HG03060 (cell line): Measurements from ENCODE around the gene RAB31.

Experiments
- ATAC-seq: cut with Tn5 transposase; IDR thresholded peaks from one replicate; pipeline ENCODE4 v1.9.1; 2021; ENCODE audit warnings: low read depth, moderate number of reproducible peaks; ENCODE audit not compliant: unreplicated experiment

RAB31 gene

DNA sequence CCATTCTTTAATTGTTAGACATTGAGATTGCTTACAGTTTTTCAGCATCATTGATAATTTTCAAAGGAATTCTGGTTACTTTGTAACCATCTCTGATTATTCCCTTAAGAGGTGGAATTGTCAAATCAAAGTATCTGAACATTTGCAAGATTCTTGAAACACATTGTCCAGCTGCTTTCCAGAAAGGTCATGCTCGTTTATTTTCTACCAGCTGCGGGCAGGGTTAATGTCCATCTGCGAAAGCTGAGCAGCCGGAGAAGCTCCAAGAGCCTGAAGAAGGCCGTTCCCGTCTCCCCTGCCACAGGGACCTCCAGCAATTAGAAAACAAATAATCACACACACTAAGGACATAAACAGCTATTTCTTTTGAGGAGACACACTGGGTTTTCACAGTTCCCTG is 101.6 kb downstream of the RAB31 start:
- no peak for ATAC-seq

DNA sequence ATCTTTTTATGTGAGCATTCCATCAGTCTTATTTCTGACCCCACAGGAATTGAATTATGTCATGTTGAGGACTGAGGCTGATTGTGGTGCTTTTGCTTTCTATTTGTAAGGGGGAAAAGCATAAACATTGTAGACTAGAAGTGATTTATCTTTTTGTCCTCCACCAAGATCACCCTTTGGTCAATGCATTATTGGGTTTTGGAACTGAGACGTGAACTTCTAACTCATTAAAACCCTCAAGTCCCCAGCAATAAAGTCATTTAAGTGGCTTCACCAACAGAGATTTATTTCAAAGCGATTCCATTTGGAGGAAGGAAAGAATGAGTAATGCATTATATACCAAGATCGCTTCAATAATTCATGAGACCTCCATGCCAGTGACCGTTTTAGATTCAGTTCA is 102.2 kb downstream of the RAB31 start:
- no peak for ATAC-seq

DNA sequence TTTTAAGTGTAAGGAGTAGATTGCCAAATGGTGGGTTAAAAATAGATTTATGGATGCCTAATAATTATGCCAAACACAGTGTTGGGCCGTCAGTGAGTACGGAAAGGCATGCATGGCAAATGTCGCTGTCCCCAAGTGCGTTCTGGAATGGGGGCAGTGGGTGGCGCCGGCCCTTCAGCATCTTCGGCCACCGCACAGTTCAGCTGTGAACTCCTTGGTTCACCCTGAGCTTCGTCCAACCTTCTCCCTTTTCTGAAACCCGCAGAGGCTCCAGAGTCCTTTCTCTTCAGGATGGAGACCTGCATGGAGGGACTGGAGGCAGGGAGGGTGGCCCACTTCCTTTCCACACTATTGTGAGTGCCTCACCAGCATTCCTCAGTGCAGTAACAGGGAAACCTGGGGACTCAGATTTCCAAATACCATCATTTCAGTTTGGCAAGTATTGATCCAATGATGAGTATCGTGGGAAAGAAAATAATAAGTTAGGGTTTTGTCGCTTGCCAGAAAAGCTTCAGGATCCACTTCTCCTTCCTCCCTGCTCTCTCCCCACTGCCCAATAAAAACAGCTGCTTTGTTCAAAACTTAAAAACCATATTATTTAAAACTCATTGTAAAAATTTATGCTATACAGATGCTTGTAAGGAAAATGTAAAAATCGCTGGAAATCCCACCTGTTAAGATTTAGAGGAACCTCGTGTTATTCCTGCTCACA is 103.0 kb downstream of the RAB31 start:
- no peak for ATAC-seq

DNA sequence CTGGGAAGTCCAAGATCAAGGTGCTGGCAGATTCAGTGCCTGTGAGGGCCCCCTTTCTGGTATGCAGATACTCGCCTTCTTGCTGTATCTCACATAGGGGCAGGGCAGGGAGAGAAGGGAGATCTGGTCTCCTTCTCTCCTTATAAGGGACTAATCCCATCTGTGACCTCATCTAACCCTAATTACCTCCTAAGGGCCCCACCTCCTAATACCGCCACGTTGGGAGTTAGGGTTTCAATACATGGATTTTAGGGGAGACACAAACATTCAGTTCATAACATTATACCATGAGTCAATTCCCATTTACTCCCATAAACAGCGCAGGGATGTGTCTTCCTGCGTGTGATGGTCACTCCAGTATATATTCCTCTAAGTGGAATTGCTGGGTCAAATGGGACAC is 103.9 kb downstream of the RAB31 start:
- ATAC-seq = no peak

DNA sequence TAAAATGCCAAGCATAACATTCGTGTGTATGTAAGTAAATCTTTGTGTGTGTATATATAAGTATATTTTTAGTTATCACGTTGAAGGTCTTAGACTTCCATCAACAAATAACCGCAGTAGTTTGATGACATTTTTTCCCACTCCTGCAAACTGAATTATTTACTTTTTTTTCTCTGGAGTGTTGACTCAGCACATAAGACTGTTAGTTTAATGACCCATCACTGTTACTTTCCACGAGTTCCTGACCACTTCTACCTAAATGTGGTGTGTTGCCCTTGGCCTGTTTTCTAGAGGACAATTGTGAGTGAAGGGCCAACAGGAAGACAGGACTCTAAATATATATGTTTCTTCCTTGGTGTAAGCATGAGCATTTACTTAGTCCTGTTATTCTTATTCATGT is 106.3 kb downstream of the RAB31 start:
- ATAC-seq = no peak

DNA sequence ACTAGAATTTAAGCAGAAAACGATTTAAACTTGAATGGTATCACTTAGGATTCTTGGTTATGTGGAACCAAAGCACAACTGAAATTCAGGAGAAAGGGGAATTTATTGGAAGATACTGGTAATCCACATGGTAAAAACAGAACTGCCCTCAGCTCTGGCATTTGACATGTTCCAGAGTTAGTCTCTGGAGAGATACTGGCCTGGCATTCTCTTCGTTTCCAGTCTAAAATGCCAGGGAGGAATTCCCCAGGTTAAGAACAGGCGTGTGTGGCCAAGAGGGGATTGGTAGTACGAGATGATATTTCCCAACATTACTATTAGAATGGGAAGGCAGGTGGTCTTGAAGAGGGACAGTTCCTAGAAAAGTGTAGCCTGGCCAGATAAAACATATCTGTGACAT is 109.2 kb downstream of the RAB31 start:
- no peak for ATAC-seq

DNA sequence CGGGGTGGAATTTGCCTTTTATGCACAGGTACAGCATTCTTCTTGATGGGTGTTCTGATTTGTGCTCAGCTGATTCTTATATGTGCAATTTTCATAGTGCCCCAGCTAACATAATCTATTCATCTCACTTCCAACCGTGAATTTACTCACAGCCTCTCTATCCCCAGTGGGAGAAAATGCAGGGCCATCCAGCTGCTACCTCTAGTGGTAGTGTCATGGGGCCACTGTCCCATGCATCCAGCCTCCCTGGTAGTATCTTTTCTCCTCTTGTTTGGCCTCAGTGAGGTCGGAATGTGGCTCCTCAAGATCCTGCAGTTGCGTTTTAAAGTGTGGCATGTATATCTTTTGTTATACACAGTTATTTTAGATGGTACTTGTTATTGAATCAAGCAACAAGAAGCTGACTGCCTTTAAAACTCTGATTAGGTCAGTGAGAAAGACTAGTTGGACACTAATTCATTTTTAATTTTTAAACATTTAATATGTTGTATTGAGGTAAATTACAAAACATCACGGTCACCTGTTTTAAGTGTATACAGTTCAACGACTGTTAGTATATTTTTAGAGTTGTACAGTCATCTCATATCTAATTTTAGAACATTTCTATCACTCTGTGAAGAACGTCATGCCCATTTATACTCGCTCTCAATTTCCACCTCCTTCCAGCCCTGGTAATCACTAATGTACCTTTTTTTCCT is 109.8 kb downstream of the RAB31 start:
- no peak for ATAC-seq

DNA sequence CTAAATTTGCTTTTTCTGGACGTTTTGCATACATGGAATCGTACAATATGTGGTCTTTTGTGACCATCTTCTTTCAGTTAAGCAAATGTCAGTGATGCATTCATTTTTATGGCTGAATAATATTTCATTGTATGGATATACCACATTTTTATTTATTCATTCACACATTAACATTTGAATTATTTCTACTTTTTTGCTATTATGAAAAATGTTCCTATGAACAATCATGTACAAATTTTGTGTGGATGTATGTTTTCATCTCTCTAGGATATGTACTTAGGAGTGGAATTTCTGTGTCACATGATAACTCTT is 110.3 kb downstream of the RAB31 start:
- no peak for ATAC-seq

DNA sequence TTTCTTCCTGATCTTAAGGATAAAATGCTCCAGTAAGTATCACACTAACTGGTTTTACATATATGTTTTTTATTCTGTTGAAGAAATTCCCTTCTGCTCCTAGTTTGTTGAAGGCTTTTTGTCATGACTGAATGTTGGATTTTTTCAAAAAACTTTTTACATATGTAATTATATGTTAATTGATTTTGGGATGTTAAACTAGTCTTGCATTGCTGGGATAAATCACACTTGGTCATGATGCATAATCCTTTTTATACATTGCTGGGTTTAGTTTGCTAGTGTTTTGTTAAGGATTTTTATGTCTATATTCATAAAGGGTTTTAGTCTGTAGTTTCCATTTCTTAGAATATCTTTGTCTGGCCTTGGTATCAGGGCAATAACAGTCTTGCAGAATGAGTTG is 112.0 kb downstream of the RAB31 start:
- ATAC-seq = no peak

DNA sequence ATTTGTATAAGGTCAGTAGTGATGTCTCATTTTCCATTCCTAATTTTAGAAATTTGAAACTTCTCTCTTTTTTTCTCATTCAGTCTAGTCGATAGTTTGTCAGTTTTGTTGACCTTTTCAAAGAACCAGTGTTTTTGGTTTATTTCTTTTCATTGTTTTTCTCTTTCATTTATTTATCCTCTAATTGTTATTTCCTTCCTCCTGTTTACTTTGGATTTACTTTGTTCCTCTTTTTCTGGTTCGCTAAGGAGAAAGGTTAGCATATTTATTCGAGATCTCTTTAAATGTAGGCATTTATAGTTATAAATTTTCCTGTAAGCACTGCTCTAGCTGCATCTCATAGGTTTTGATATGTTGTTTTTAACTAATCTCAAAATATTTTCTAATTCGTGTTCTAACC is 112.6 kb downstream of the RAB31 start:
- no peak for ATAC-seq

DNA sequence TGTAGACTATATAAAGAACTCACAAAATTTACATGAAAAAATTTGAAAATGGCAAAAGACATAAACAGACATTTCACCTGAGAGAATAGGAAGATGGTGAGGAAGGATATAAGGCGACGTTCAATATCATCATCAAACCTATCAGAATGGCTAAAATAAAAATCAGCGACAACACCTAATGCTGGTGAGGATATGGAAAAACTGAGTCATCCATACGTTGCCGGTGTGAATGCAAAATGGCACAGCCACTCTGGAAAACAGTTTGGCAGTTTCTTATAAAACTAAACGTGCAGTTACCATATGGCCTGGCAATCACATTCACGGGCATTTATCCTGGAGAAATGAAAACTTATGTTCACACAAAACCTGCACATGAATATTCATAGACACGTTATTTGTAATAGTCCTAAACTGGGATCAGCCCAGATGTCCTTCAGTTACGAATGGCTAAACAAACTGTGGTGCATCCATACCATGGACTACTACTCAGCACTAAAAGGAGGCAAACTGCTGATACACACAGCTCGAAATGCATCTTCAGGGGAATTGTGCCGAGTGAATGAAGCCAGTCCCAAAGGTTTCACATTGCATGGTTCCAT is 114.6 kb downstream of the RAB31 start:
- ATAC-seq = no peak

DNA sequence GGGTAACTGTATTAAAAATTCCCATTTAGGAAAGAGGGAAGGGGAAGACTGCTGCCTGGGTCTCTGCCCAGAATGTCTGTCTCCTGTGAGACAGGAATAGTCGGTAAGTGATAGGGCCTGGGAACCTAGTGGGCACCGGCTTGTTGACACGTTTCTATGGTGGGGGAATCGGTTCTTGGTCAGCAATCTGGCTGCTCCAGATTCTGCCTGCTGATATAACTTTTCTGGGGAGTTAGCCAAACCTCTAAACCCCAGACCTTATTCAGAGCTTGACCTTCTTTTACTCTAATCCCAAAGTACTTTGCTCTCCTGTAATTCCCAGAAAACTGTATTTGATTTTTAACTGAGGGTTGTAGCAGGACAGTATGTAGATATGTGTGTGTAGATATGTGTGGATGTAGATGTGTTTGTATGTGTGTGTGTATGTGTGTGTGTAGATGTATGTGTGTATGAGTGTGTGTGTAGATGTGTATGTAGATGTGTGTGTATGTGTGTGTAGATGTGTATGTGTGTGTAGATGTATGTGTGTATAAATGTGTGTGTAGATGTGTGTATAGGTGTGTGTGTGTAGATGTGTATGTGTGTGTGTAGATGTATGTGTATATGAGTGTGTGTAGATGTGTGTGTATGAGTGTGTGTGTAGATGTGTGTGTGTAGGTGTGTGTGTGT is 115.8 kb downstream of the RAB31 start:
- ATAC-seq = no peak

DNA sequence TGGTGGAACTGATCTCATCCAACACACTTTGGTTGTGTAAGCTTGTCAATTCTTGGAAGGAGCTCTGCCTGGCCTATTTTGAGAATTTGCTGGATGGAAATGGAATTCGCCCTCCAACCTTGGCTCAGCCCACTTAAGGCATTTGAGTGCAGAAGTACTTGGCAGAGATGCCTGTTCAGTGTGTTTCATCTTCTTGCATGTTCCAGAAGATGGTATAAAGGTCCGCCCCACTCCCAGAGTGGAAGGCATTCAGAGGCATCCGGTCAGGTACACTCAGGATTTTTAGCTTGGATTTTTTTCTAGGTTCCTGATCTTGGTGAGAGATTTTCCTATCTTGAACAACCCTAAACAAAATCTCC is 116.4 kb downstream of the RAB31 start:
- no peak for ATAC-seq

DNA sequence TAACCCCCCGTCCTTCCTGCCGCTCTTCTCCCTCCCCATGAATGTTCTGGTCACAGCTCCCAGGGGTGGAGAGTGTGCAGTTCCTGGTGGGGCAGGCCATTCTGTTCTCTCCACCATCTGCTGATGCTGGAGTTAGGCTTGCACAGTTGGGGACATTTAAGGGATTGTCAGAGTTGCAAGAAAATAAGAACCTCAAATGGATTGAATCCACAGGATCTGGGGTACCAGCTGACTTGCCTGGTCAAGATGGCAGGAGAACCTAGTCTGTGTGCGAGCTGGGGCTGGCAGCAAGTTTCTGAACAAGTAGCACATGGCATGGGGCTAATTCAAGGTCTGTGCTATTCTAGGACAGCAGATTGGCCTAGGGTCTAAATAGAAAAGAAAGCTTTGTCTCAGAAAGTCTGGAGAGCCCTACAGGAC is 116.9 kb downstream of the RAB31 start:
- ATAC-seq = no peak

DNA sequence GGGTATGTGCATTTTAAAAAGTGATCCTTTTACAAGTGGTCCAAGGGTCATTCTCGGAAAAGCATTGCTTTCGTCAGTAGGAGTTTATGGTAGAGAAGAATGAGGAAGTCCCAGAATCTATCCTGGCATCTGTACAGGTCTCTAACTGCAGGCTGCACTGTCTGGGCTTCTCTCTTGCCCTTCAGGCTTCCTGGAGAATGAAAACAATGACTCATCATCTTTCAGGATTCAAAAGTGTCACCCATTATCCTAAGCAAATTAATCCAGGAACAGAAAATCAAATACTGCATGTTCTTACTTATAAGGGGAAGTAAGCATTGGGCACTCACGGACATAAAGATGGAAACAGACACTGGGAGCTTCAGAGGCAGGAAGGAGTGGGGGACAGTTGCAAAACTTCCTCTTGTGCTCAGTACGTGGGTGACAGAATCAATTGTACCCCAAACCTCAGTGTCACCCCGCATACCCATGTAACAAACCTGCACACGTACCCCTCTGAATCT is 117.5 kb downstream of the RAB31 start:
- no peak for ATAC-seq

DNA sequence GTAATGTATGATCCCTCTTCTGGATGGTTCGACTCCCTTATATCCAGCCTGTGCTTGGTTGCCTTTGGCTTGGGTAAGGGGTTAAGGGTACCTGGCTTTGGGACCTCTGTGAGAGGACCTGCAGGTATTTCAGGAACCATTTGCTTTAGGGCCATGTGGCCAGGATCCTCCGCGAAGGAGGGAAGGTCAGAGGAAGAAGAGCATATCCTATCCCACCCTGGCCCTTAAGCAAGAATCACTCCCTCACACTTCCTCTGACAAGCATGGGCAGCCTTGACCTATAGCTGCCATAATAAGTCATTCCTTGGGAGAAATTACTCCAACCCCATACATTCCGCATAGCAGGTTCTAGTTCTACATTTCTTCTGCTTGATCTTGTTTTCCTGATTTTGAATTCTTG is 118.6 kb downstream of the RAB31 start:
- no peak for ATAC-seq

DNA sequence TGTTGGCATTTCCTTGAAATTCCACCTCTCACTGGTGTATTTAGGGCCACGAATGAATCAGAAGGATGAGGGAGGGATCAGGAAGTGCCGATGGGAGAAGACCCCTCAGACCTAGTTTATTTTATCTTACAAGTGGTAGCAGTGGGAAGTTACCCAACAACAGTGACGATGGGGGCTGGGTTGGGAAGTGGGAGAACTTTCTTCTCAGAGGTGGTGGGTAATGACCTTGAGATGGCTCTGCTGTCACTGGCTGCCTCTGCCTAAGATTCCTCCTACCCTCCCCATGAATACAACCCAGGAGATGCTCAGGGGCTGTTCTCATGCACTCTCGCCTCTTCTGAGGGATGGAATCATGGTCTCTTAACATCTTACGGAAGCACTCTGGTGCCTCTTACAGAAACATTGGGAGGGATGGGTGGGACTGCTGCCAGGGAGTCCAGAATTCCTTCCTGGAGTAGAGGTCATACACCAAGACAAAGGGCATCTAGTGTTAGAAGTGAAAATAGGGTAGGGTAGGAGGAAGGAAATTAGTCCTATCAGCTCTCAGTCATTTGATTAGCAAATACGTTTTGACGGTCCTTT is 119.2 kb downstream of the RAB31 start:
- no peak for ATAC-seq

DNA sequence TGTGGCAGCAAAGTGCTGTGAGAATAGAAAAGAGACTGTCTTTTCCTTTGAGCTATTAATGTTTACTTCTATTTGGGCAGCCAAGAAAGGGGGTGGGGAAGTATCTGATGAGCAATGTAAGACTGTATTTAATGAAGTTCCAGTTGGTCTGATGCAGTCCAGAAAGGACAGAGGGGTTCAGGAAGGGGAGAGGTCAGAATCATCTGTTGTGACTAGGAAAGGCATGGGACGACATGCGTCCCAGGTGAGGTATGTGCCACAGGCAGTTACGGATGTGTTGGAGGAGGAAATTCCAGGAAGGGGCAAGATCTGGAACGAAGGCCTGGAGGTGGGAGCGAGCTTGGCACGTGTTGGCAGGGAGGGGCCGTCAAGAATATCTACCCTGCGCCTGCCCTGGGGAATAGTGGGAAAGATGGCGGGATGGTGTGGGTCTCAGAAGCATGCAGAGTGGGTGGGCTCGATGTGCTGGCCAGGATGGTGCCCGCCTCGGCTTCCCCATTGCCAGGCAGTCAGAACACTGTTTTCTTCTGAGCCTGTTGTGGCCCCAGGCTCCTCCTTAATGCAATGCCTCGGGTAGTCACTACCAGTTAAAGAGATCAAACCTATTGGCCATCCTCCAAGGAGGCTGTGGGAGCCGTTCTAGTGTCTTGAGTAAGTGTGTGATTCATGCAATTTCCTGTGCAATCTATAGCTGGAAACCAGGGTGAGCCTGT is 119.8 kb downstream of the RAB31 start:
- no peak for ATAC-seq

DNA sequence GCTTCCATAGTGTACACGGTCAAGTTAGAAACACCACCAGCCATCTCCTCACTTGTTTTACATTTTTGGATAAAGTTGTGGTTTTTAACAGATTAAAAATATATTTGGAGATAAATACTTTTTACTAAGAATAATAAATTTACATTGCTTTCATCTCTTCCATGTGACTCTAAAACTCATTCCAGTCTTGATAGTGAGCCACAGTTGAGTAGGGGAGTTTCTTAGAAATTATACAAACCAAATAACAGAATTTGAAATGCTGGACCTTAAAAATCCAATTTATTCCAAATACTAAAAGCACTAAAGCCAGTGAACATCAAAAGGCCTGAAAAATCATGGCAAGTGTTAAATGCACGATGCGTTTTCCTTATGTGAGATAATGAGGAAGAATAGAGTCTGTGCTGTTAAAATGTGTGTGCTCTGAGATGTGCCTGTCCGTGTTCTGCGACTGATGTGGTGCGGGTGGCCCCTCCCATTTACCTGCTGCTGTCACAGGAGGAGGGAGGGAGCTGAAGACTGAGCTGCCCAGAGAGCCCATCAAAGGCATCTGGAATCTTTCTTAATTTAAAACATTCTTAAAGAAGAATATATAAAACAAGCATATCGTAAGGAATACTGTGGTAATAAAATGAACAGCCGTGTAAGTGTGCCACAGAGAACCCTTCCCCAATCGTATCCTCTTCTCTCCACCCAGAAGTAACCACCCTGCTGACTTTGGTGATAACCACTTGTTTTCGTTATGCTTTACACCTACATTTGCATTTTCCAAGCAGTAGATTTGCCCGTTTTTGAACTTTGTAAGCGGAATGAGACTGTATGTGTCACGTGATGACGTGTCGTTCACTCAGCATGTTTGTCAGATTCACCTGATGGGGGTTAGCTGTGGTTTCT is 120.7 kb downstream of the RAB31 start:
- no peak for ATAC-seq

DNA sequence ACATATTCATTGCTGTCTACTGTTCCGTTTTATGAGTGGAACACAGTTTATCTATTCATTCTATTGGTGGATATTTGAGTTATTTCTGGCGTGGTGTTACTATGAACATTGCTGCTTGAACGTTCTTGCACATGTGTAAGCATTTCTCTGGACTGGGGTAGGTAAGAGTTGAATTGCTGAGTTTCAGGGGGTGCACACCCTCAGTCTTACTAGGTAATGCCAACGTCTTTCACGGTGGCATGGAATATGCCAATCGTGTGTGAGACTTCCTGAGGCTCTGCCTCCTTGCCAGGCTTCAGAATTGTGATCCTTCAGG is 121.3 kb downstream of the RAB31 start:
- ATAC-seq = no peak
